HG03565 (cell line): Measurements from ENCODE around the gene PGGHG.
"Not testable (repeated sequence)": the region's sequence is repeated elsewhere in the genome, so short reads cannot be mapped to it uniquely, and the experiment has no call there.

Experiments
- ATAC-seq: cut with Tn5 transposase; IDR thresholded peaks from one replicate; pipeline ENCODE4 v1.9.1; 2021; ENCODE audit warnings: mild to moderate bottlenecking, moderate library complexity; ENCODE audit not compliant: unreplicated experiment

Gene PGGHG

DNA sequence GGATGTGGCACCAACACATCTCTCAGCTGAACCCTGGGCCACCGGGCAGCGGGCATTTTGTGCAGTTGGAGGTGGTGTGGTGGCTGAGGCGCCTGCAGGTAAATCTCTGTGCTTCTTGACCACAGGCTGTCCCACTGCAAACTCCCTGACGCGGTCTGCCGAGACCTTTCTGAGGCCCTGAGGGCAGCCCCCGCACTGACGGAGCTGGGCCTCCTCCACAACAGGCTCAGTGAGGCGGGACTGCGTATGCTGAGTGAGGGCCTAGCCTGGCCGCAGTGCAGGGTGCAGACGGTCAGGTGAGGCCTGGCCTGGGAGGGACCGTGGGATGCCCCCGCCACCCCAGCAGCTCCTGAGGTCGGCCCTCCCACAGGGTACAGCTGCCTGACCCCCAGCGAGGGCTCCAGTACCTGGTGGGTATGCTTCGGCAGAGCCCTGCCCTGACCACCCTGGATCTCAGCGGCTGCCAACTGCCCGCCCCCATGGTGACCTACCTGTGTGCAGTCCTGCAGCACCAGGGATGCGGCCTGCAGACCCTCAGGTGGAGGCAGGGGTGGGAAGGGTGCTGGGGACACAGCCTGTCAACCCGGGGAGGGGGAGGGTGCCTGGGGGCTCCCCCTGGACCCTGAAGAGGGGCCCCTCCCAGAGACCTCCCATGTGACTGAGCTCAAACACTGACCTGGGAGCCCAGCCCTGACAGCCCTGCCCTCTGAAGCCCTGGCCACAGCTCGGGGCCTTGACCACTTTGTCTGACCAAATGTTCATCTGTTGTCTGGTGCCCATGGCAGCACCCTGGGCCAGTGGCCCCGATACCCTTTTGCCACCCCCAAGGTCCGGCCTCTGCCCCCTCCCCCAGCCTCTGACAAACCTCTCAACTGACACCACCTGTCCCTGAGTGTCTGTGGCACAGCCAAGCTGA is 4.6 kb upstream of the PGGHG start:
- ATAC-seq: no peak

DNA sequence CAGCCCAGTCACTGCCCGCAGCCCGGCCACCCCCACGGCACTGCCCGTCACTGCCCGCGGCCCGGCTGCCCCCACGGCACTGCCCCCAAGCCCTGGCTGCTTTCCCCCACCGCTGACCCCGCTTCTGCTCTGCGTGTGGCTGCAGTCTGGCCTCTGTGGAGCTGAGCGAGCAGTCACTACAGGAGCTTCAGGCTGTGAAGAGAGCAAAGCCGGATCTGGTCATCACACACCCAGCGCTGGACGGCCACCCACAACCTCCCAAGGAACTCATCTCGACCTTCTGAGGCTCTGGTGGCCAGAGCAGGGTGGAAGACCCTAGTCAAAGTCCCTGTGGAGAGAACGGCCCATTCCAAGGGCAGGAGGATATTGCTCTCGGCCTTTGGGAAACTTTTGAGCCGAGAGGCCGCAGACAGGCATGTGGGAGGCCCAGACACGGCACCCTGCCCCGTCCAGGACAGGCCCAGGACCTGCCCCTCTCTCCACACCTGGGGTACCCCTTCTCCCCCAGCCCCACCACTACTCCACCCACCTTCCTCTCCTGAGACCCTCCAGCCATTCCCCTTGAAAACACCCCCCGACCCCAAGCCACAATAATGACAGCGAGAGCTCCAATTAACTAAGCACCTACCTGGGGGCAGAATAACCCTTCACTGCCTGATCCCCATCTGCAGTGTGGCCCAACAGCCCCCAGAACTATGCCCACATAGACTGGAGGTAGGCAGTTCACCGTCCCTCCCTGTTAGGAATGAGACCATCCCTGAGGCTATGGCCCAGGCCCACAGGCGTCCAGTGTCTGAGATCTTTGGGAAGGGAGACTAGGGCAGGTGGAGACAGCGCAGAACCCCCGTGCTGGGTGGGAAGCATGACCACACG is 3.7 kb upstream of the PGGHG start:
- ATAC-seq: no peak

DNA sequence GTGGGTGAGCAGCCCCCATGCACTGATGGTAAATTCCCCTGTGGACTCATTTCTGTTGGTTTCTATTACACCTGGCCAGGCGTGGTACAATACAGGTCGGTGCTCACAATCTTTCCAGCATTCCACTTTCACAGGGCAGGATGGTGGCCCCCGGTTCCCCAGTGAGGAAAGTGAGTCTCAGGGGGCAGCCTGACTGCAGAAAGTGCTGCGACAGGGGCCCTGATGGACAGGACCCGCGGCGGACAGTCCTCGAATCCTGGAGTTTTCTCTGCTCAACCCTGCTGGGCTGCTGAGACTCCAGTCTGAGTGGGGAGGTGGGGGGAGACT is 3.1 kb upstream of the PGGHG start:
- ATAC-seq: no peak

DNA sequence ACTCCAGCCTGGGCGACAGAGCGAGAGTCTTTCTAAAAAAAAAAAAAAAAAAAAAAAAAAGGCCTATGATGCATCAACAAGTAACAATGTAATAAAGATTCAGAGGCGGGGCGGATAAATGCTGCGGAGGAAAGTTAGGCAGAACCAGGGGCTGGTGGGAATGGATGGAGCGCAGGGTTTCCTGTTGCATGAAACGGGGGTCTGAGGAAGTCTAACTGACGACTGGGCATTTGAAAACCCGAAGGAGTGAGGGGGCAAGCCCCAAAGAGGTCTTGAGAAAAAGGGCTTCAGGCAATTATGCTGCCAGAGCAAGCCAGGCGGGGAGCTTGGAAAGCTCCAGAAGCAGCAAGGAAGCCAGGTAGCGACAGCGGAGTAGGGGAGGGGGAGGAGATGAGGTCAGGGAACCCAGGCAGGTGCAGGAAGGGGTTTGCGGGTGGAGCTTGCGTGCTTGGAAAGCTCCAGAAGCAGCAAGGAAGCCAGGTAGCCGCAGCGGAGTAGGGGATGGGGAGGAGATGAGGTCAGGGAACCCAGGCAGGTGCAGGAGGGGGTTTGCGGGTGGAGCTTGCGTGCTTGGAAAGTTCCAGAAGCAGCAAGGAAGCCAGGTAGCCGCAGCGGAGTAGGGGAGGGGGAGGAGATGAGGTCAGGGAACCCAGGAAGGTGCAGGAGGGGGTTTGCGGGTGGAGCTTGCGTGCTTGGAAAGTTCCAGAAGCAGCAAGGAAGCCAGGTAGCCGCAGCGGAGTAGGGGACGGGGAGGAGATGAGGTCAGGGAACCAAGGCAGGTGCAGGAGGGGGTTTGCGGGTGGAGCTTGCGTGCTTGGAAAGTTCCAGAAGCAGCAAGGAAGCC is 1.7 kb upstream of the PGGHG start:
- not testable (repeated sequence) for ATAC-seq

DNA sequence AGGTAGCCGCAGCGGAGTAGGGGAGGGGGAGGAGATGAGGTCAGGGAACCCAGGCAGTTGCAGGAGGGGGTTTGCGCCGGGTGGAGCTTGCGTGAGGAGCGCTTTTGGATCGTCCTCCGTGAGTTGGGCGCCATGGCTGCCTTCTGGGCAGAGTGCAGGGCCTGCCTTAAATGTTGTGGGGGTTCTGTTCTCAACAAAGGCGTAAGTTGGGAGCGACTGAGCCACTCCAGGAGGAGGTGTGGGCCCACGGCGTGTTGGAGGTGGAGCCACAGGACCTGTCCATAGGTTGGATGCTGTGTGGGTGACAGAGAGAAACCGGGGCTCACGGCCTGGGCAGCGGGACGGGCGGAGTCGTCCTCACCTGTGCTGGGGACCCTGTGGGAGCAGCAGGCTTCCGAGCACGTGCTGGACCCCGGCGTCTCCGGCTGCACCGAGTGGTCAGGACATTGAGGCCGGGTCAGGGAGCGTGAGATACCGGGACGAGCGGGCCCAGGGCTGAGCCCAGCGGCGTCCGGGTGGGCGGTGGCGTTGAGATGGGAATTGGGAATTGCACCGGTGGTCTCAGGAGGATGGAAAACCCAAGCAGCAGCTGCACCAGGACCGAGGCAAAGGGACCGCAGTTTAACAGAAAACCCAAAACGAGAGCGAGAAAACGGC is 977 bp upstream of the PGGHG start:
- ATAC-seq: no peak

DNA sequence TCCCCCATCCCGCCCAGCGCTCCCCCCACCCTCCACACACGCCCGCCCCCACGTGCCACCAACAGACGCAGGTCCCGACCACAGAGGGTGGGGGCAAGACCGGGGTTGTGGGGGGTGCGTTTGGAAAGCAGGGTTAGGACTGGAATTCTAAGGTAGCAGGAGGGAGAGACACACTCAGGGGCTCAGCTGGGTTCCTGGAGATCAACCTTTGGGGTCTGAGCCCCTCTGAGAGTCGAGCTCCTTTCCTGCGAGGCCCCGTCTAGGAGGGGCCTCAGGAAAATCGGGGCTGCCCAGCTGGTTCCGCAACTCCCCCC is 429 bp downstream of the PGGHG start:
- no peak for ATAC-seq

DNA sequence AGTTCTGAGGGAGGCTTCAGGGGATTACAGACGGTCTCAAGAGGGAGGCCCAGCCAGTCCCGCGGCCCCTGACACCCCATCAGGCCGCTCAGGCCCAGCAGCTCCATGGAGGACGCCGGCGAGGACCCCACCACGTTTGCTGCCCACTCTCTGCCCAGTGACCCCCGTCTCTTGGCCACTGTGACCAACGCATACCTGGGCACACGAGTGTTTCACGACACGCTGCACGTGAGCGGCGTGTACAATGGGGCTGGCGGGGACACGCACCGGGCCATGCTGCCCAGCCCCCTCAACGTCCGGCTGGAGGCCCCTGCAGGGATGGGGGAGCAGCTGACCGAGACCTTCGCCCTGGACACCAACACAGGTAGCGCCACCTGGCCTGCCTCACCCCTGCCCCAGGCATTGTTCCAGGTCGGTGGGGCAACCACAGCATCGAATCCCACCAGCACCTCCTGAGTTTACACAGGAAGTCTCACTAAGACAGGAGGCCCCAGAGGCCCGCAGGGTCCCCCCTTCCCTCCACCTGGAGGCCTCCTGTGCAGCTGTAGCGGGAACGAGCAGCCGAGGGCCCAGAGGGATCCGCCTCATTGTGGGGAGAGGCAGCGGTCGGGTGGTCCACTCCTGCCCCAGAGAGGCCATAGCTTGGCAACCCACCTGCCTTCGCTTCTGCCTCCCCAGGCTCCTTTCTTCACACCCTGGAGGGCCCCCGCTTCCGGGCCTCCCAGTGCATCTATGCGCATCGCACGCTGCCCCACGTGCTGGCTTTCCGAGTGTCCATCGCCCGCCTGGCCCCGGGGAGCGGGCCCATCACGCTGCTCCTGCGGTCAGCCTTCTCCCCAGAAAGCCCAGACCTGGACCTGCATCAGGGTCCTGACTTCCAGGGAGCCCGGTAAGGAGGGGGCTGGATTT is 1.0 kb downstream of the PGGHG start:
- ATAC-seq: no peak

DNA sequence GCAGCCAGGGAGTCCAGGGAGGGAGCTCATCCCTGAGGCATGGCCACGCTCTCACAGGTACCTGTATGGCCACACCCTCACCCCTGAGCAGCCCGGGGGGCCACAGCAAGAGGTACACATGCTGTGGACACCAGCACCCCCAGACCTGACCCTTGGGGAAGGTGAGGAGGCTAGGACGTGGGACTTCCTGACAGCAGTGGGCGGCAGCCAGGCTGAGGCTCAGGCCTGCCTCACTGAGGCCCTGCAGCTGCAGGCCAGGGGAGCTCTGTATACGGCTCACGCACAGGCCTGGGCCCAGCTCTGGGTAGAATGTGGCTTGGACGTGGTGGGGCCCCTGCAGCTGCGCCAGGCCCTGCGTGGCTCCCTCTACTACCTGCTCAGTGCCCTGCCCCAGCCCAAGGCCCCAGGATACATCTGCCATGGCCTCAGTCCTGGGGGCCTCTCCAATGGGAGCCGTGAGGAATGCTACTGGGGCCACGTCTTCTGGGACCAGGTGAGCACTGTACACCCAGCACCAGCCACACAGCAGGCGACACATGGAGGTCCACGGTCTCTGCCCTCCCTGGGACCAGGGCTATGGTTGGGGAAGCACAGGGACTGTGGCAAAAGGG is 1.8 kb downstream of the PGGHG start:
- no peak for ATAC-seq

DNA sequence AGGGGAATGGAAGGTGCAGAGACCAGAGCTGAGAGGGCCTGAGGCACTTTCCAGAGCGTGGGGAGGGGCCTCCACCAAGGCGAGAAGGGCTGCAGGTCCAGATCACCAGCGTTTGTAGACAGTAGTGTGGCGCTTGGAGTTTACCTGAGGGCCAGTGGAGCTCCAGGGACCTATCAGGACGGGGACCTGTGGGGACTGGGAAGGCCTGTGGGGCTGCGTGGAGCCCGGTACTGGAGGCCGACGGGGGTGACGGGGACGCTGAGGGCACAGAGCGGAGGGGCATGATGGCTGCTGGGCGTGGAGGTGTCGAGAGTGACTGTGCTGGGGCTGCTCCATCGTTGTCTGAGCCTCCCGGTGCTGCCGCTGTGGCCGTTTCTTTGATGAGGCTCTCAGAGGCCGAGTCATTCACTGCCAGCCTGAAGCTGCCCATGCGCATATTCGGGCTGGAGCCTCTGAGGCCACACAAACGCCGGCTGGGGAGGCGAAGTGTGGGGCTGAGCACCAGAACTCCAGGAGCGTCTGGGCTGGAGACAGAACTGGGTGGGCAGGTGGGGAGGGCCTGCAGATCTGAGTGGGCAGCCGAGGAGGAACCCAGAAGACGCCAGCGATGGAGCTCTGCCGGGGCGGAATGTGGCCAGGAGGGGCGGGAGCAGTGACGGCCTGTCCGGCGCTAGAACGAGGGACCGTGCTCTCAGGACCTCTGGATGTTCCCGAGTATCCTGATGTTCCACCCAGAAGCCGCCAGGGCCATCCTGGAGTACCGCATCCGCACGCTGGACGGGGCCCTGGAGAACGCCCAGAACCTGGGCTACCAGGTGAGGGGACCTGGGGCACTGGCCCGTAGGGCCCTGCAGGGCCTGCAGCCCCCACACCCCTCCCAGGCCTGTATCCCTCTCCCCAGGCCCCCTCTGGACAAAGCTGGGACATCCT is 2.6 kb downstream of the PGGHG start:
- no peak for ATAC-seq

DNA sequence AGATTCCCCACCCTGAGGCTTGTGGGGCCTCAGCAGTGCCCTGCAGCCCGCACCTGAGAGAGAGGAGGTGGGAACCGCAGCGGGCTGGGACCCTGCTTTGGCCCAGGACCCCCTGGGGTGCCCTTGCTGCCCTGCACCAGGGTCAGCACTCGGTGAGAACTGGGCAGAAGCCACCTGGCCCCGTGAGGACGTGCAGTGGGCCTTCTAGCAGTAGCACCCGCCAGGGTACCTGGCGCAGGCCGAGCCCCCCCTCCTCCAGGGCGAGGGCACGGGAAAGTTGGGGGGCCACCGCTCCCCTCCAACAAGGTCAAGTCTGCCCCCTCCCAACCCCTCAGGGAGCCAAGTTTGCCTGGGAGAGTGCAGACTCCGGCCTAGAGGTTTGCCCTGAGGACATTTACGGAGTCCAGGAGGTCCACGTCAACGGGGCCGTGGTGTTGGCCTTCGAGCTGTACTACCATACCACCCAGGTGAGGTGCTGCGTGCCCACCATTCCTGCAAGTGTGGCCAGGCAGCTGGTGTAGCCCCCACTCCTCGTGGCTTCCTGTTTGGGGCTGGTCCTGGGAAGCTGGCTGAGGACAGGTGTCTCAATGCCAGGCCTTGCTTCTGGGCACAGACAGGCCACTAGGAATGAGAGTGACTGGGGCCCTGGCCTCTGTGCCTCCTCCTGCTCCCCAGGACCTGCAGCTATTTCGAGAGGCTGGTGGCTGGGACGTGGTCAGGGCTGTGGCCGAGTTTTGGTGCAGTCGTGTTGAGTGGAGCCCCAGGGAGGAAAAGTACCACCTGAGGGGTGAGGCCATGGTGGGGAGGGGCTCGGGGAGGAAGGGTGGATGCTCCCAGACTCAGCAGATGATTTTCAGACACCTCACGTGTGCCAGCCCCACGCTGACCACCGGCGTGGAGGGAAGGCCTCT is 3.5 kb downstream of the PGGHG start:
- ATAC-seq: no peak

DNA sequence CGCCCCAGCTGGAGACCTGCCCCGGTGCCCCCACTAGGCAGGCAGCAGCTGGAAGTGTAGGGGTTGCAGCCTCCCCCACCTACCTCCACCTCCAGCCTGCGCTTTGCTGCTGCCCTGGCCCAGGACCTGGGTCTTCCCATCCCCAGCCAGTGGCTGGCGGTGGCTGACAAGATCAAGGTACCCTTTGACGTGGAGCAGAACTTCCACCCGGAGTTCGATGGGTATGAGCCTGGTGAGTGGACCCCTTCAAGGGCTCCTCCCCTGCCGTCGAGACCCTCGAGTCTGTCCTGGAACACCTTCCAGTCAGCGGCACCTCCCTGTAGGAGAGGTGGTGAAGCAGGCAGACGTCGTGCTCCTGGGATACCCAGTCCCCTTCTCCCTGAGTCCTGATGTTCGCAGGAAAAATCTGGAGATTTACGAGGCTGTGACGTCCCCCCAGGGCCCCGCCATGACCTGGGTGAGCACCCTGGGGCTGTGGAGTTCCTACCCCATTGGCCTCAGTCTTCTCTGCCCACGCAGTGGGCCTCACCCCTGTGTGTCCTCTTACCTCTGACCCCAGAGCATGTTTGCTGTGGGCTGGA is 4.4 kb downstream of the PGGHG start:
- no peak for ATAC-seq

DNA sequence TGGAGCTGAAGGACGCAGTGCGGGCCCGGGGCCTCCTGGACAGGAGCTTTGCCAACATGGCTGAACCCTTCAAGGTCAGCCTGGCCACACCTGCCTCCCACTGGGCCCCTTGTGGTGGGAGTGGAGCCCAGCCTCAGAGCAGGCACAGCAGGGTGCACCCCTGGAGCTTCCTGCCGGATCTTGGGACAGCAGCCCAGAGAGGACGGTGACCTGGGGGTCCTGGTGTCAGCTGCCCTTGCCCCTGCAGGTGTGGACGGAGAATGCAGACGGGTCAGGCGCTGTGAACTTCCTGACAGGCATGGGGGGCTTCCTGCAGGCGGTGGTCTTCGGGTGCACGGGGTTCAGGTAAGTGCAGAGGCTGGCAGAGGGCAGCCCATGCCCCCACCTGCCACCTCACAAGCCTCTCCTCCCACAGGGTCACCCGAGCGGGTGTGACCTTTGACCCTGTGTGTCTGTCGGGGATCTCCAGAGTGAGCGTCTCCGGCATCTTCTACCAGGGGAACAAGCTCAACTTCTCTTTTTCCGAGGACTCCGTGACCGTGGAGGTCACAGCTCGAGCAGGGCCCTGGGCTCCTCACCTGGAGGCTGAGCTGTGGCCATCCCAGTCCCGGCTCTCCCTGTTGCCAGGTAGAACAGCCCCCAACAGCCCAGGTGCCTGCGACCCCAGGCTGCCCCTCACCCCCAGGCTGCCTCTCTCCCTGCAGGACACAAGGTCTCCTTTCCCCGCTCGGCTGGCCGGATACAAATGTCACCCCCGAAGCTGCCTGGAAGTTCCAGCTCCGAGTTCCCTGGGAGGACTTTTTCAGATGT is 5.1 kb downstream of the PGGHG start:
- no peak for ATAC-seq

DNA sequence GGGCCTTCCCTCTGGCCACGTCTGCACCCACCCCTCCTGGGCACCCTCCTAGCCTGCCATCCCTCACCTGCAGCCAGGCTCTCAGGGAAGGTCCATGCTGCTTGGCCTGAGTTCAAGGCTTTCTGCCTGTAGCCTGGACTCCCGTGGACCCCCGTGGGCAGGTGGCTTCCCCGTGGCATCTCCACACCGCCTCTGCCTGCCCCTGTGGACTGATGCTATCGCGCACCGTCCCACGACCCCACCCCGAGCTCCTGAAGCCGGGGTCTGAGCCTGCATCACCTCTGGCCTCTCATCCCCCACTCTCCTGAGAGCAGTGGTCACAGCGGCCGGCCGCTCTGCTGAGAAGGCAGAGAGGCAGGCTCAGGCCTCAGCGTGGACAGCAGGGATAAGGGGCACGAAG is 5.9 kb downstream of the PGGHG start:
- ATAC-seq: no peak

DNA sequence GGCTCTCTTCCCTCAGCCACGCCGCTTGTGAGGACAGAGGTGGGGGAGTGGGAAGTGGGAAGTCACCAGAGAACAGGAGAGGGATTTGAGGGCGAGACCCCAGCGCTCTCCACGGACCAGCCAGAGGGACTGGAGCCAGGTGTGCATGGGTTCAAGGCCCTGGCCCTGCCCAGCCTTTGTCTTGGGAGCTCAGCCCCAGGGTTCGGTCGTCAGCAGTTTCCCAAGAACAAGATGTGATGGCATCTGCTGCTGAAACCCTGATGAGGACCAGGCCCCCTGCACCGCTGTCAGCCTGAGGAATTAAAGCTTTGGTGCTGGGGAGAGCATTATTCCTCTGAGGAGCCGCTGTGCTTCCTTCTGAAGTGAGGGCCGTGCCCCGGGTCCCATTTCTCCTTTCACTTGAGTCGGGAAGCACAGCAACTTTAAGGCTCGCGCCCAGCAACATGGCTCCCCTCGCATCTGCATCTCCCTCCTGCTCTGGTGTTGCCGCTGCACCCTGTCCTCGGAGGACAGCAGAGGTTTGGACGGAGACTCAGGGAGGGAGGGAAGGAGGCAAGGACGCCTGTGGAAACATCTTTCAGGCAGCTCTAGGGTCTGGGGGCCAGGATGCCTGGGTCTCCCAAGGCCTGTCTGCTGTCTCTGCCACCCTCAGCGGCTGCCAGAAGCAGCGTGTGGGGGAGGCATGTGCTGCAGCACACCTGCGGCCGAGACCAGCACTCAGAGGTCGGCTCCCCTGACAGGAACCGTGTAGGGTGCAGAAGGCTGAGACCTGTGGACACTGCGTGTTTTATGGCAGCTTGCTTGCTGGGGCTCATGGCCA is 6.6 kb downstream of the PGGHG start:
- ATAC-seq: no peak
